ENCODE data around the gene BYSL. TPM values are rescaled to one million over a fixed set of nuclear protein-coding genes. Genes with fewer than 3 reads are reported as not detected.

BYSL gene
- total and polyA plus RNA-seq, 9 of the 15 experiments (the other 6 are each of a cell fraction or from before 2014, with no cell fraction given): 22.2 to 92.3 (median 53.4) TPM

GRCh38 chr6:41966961-41967311, 45.6 kb downstream of the BYSL start (continued):
- TF ChIP-seq, protein P1, sequence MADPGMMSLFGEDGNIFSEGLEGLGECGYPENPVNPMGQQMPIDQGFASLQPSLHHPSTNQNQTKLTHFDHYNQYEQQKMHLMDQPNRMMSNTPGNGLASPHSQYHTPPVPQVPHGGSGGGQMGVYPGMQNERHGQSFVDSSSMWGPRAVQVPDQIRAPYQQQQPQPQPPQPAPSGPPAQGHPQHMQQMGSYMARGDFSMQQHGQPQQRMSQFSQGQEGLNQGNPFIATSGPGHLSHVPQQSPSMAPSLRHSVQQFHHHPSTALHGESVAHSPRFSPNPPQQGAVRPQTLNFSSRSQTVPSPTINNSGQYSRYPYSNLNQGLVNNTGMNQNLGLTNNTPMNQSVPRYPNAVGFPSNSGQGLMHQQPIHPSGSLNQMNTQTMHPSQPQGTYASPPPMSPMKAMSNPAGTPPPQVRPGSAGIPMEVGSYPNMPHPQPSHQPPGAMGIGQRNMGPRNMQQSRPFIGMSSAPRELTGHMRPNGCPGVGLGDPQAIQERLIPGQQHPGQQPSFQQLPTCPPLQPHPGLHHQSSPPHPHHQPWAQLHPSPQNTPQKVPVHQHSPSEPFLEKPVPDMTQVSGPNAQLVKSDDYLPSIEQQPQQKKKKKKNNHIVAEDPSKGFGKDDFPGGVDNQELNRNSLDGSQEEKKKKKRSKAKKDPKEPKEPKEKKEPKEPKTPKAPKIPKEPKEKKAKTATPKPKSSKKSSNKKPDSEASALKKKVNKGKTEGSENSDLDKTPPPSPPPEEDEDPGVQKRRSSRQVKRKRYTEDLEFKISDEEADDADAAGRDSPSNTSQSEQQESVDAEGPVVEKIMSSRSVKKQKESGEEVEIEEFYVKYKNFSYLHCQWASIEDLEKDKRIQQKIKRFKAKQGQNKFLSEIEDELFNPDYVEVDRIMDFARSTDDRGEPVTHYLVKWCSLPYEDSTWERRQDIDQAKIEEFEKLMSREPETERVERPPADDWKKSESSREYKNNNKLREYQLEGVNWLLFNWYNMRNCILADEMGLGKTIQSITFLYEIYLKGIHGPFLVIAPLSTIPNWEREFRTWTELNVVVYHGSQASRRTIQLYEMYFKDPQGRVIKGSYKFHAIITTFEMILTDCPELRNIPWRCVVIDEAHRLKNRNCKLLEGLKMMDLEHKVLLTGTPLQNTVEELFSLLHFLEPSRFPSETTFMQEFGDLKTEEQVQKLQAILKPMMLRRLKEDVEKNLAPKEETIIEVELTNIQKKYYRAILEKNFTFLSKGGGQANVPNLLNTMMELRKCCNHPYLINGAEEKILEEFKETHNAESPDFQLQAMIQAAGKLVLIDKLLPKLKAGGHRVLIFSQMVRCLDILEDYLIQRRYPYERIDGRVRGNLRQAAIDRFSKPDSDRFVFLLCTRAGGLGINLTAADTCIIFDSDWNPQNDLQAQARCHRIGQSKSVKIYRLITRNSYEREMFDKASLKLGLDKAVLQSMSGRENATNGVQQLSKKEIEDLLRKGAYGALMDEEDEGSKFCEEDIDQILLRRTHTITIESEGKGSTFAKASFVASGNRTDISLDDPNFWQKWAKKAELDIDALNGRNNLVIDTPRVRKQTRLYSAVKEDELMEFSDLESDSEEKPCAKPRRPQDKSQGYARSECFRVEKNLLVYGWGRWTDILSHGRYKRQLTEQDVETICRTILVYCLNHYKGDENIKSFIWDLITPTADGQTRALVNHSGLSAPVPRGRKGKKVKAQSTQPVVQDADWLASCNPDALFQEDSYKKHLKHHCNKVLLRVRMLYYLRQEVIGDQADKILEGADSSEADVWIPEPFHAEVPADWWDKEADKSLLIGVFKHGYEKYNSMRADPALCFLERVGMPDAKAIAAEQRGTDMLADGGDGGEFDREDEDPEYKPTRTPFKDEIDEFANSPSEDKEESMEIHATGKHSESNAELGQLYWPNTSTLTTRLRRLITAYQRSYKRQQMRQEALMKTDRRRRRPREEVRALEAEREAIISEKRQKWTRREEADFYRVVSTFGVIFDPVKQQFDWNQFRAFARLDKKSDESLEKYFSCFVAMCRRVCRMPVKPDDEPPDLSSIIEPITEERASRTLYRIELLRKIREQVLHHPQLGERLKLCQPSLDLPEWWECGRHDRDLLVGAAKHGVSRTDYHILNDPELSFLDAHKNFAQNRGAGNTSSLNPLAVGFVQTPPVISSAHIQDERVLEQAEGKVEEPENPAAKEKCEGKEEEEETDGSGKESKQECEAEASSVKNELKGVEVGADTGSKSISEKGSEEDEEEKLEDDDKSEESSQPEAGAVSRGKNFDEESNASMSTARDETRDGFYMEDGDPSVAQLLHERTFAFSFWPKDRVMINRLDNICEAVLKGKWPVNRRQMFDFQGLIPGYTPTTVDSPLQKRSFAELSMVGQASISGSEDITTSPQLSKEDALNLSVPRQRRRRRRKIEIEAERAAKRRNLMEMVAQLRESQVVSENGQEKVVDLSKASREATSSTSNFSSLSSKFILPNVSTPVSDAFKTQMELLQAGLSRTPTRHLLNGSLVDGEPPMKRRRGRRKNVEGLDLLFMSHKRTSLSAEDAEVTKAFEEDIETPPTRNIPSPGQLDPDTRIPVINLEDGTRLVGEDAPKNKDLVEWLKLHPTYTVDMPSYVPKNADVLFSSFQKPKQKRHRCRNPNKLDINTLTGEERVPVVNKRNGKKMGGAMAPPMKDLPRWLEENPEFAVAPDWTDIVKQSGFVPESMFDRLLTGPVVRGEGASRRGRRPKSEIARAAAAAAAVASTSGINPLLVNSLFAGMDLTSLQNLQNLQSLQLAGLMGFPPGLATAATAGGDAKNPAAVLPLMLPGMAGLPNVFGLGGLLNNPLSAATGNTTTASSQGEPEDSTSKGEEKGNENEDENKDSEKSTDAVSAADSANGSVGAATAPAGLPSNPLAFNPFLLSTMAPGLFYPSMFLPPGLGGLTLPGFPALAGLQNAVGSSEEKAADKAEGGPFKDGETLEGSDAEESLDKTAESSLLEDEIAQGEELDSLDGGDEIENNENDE (IDR thresholded peaks at IDR 0.05; ENCODE audit: low read depth, low read length): no peak
- TF ChIP-seq BRCA1 (IDR thresholded peaks at IDR 0.05) (no peak), BRCA1 (CRISPR knock-in tag; IDR thresholded peaks at IDR 0.05) (no peak), E2F6 (IDR thresholded peaks at IDR 0.05; ENCODE audit: borderline replicate concordance in 1 of 2, extremely low read depth in 1 of 2, insufficient read depth in 1 of 2, insufficient read length in 1 of 2, low read depth in 1 of 2, low read length in 1 of 2, poor library complexity in 1 of 2, severe bottlenecking in 1 of 2) (peak in 1 of 2 experiments; percentile 22), TEAD4 (IDR thresholded peaks at IDR 0.05; ENCODE audit: low read length) (peak; percentile 50), TEAD4 (CRISPR knock-in tag; IDR thresholded peaks at IDR 0.05; ENCODE audit: borderline replicate concordance) (no peak), RBFOX2 (IDR thresholded peaks at IDR 0.05; ENCODE audit: low read depth, low read length) (0 out of 2 replicates have a peak, but pooled peaks have one; percentile 18), C11orf30 (IDR thresholded peaks at IDR 0.05; ENCODE audit: low read depth) (peak; percentile 97), MAX (CRISPR knock-in tag; IDR thresholded peaks at IDR 0.05) (no peak), NFE2 (IDR thresholded peaks at IDR 0.05; ENCODE audit: low read depth) (peak; percentile 99), ZNF212 (CRISPR knock-in tag; IDR thresholded peaks at IDR 0.05) (no peak), ZNF830 (CRISPR knock-in tag; IDR thresholded peaks at IDR 0.05) (no peak), ZNF668 (CRISPR knock-in tag; IDR thresholded peaks at IDR 0.05) (no peak), ZNF3 (CRISPR knock-in tag; IDR thresholded peaks at IDR 0.05) (no peak)
